Retinal pigment epithelial cell (primary cell): ENCODE measurements around the gene COL4A1.

Experiments
- DNase-seq: peaks from one replicate; pipeline ENCODE4 v3.0.0-alpha.2; 2010; ENCODE audit warnings: low read depth
- H3K4me3 ChIP-seq: 2 replicates; pipeline ENCODE4 v1.5.1; 2011; ENCODE audit warnings: mild to moderate bottlenecking, low read length, control low read depth, moderate library complexity
- TF ChIP-seq, protein P1 (sequence below): conservative IDR thresholded peaks from 2 replicates; pipeline ENCODE4 v1.5.1; 2011; ENCODE audit warnings: low read depth, low read length, control low read depth, inconsistent platforms

Gene COL4A1

DNA sequence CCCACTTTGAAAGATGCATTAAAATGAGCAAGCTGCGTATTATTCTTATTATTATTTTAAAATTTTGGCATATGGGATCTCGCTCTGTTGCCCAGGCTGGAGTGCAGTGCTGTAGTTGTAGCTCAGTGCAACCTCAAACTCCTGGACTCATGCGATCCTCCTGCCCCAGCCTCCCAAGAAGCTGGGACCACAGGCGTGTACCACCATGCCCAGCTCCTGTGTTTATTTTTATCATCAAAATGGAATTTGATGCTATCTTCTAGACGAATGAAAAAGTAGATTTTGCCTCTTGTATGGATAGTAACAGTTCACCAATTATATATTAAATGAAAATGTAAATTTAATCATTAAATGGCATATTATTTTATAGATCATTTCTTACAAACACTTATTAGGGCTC is 43.6 kb downstream of the COL4A1 start:
- no peak for DNase-seq
- TF ChIP-seq, protein P1, sequence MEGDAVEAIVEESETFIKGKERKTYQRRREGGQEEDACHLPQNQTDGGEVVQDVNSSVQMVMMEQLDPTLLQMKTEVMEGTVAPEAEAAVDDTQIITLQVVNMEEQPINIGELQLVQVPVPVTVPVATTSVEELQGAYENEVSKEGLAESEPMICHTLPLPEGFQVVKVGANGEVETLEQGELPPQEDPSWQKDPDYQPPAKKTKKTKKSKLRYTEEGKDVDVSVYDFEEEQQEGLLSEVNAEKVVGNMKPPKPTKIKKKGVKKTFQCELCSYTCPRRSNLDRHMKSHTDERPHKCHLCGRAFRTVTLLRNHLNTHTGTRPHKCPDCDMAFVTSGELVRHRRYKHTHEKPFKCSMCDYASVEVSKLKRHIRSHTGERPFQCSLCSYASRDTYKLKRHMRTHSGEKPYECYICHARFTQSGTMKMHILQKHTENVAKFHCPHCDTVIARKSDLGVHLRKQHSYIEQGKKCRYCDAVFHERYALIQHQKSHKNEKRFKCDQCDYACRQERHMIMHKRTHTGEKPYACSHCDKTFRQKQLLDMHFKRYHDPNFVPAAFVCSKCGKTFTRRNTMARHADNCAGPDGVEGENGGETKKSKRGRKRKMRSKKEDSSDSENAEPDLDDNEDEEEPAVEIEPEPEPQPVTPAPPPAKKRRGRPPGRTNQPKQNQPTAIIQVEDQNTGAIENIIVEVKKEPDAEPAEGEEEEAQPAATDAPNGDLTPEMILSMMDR, result no peak
- no peak overlapping the region for H3K4me3 ChIP-seq

DNA sequence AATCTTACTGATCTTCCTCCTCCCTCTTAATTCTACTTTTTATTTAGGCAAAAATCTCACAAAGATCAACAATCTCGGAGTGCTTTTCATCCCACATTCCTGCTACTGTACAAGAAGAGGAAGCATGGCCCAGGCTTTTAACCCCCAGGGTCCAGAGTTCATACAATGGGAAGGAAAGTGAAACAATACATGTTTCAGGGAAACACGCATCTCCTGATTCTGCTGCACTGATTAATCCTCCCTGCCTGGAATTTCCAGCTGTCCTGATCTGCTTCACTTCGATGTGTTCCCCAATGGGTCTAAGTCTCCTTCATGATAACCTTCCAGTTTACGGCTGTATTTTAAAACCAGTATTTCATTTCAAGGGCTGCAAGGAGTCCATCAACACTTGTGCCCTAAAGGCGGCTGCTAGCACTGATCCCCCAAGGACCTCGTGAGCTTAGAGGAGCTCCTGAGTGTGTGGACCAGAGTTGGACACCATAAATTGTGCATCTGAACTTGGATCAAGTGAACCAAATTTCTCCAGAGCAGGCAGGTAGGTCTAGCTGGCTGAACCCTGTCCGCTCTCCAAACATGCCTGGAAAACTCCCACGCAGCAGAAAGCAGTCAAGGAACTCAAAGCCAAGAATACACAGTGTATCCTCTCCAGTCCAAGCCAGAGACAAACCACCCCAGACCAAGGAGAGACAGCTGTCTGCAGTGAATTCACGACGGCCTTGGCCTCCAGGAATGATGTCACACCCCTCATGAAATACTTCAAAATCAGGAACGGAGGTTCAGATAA is 44.3 kb downstream of the COL4A1 start:
- DNase-seq, result no peak
- H3K4me3 ChIP-seq, result no peak overlapping the region
- TF ChIP-seq, protein P1, result no peak

DNA sequence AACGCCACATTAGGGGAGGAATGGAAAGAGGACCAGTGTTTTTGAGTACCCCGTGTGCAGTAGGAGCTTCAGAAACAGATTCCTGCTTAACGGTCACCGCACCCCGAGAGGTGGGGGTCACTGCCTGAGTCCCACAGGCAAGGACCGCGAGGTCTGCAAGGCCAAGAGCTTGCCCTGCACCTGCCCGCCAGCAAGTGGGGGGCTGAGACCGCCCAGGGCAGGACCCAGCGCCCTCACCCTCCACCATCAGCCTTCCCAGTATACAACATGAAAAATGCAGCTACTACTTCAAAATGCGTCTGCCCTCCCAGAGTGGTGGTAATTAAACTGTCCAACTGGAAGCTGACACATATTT is 44.9 kb downstream of the COL4A1 start:
- TF ChIP-seq, protein P1, result no peak
- no peak for DNase-seq
- no peak overlapping the region for H3K4me3 ChIP-seq

DNA sequence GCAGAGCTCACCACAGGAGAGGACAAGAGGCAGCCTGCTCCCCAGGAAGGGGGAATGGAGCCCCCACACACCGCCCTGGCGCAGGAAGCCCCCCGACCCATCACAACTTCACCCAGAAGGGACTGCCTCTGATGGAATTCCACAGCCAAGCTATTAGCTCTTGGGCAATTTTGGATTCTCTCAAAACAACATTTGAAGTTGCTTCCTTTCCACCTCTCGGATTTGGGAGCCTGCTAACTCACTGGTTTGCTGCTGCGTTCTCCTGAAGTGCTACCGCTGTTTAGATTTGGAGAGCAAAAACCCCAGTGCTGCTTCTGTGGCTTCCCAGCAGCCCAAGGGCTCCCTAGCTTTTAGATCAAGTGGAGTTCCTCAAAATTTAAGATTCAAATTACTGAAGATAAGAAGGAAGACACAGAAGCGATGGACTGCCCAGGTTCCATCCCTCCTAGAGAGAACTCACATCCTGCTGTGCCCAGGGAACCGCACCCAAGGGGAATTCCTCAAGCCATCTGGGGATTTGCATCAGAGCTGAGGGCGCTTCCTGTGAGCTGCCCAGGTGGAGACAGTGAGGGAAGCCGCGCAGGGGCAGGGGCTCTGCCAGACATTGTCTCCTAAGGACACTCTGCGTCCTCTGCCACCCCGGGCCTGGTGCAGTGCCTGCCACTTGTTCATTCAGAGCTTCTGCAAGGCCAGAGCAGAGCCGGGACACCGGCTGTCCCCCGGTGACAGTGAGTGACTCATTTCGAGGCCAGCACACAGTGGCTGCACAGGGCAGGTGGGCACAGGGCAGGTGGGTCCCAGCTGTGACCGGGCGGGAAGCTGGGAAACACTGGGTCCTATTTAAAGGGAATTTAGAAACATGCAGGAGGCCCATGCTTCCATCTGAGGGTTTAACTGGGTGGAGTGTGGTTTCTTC is 45.5 kb downstream of the COL4A1 start:
- TF ChIP-seq, protein P1, result no peak
- DNase-seq, result no peak
- H3K4me3 ChIP-seq, result no peak overlapping the region

DNA sequence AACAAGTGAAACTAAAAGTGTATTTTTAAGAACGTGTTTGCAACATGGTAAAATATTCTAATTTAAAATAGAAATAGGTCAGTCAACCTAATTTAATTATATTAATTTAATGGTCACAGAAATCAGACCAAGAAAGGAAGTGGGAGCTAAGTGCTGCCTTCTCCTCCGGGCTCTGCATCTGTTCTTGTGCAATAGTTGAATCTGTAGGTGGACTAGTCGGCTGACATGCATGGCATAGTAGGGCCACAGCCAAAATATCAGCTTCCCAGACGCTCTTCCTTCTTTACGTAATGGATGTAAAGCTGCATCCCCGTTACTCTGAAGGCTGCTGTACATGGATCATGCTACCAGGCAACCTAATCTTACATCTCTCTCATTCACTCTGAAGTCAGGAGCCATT is 47.3 kb downstream of the COL4A1 start:
- TF ChIP-seq, protein P1, result no peak
- H3K4me3 ChIP-seq, result no peak overlapping the region
- no peak for DNase-seq

DNA sequence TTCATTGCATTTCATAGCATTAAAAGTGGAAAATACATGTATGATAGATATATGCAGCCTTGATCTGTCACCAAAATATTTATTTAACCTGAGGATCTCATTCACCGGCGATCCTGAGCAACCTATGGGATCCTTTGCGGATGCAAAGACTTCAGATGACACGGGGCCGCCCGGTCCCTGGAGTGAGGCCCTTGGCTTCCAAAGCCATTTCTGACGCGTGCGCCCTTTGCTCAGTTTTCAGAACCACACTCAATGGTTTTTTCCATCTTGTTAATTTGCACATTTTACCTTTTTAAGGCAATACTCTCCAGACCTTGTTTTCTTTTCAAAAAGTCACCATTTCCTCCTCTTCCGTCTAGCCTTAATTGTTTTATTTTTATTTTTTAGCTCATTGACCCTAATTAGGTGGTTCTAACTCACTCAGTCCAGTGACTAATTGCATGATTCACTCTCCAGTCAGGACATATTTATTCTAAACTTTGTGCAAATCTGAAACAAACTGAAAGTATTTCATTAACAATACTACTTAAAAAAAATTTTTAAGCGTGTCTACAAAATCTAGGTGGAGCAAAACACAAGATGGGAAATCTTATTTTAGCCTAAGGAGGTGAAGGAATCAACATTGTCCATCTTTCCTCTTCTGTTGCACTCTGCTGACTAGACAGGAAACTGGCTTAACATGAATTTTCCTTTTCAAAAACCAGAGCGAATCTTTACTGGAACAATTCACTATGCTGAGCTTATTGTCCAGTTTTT is 47.9 kb downstream of the COL4A1 start:
- no peak for DNase-seq
- TF ChIP-seq, protein P1, result no peak
- H3K4me3 ChIP-seq, result no peak overlapping the region
